HG02642 (cell line): ENCODE measurements around the gene PHF21A.
"Not testable (repeated sequence)": the region's sequence is repeated elsewhere in the genome, so short reads cannot be mapped to it uniquely, and the experiment has no call there.

Source experiments
- ATAC-seq: cut with Tn5 transposase; IDR thresholded peaks from one replicate; pipeline ENCODE4 v1.9.1; 2021; ENCODE audit warnings: mild to moderate bottlenecking; ENCODE audit not compliant: unreplicated experiment, poor library complexity

The PHF21A gene

DNA sequence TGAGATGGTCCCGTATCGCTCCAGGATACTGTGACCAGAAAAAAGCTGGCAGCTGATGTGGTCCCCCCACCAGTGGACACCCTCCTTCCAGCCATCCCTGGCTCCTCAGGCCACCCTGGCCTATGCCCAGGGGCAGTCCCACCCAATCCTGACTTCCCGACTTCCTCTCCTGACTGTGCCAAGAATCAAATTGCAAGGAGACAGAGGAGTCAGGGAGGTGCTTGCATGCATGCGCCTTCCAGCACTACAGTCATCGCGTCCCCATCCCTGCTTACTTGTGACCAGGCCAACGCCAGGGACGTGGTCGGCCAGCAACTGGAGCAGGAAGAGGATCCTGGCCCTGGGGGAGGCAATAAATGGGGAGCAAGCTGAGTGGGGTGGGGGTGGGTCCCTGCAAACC lies 210.6 kb downstream of the PHF21A start:
- no peak for ATAC-seq

DNA sequence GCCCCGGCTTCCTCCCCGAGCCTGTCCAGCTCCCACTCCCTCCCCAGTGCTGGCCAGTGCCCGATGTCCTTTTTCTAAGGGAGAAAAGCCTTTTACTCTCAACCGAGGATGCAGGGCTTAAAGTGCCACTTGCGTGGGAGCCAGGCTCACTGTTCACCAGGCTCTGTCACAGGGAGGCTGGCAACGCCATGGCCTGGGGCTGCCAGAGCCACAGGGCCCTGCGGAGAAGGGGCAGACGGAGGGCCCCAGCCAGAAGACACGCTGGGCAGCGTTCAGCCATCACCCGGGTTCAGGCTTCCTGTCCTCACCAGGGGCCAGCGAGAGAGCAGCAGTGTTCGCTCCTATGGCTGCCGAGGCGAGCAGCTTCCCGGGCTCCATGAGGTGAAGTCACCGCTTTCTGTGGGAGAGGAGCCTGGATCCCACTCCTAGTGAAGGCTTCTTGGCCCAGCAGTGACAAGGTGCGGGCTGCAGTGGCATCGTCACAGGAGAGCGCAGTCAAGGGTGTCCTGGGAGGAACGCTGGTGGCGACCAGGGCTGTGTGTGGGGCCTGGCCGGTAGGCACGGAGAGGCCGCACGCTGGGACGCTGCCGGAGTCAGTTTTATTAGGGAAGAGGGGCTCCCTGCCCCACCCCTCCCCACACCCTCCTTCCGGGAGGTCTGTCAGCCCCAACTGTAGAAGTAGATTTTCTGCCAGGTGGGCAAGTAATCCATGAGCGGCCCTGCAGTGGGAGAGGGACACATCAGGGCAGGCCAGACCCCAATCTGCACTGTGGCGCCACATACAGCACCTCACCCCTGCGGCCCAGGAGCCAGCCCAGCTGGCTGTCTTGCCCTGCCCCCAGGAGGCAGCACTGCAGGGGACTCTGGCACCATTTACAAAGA lies 211.4 kb downstream of the PHF21A start:
- no peak for ATAC-seq

DNA sequence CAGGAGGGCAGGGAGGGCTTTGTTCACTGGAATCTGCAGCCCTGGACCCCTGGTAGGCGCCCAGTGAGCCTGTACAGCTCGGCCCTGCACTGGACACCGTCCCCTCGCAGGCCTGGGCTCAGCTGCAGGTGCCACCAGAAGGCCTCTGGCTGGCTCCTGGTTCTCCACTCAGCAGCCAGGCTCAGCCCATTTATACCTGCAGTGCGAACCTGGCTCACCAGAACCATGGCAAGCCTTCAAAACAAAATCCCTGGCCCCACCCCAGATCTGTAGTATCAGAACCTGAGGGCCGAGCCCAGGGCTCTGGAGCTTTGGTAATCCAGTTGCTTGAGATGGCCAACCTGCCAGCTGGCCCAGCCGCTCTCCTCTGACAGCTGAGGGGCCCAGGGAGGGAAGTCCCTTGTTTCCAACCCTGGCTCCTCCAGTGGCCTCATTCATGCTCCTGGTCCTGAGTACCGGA lies 213.3 kb downstream of the PHF21A start:
- no peak for ATAC-seq

DNA sequence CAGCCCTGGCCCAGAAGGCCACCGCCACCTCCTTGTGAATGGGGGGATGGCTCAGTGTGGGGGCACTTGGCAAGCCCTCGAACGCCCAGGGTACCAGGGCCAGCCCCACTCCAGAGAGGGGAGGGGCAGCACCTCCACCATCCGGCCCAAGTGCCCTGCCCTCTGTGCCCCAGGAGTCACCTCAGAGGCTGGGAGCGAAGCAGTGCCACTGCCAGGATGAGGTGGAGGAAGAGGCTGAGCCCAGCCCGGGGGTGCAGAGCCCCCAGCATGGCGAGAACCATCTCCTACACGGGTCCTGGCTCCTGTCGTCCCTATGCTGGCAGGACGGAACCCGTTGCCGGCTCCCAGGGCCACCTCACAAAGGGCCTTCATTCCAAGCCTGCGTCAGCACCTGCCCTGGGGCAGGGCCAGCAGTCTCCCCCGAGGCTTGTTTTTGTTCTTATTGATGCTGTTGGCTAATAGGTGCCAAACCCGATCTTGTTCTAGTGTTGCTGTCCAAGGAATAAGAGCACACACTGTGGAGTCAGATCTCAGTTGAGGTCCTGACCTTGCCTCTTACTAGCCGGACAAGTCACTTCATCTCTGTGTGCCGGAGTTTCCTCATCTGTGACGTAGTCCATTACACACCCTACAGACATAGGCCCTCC lies 214.2 kb downstream of the PHF21A start, which contains the start of gene FREY1:
Gene FREY1 (minus strand): TSS at position 307 of the 647 bp plus-strand sequence. CDS start 26 bp downstream, at position 281.
- ATAC-seq: no peak

DNA sequence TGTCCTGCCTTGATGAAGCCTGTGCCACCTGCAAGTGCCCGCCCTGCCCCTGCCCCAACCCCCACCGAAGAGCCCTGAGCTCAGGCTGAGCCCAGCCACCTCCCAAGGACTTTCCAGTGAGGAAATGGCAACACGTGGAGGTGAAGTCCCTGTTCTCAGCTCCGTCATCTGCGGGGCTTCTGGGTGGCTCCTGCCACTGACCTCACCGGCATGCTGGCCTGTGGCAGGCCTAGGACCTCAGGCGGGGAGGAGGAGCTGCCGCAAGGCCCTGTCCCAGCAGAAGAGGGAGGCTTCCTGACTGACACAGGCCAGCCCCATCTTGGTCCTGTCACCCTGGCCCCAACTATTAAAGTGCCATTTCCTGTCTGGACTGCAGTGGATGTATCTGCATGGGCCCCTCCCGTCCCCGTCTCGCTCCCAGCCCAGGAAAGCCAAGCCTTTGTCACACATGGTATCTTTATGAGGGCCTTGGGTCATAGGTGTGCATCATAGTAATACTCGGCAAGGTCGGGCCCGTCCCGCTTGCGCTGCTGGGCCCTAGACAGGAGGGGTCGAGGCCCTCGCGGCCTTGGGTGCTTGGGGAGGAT lies 215.1 kb downstream of the PHF21A start:
- no peak for ATAC-seq

DNA sequence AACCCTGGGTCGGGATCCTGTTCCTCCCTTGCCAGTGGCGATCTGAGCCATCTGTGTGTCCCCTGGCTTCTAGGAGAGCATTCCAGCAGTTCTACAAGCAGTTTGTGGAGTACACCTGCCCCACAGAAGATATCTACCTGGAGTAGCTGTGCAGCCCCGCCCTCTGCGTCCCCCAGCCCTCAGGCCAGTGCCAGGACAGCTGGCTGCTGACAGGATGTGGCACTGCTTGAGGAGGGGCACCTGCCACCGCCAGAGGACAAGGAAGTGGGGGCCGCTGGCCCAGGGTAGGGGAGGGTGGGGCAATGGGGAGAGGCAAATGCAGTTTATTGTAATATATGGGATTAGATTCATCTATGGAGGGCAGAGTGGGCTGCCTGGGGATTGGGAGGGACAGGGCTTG lies 215.7 kb downstream of the PHF21A start:
- not testable (repeated sequence) for ATAC-seq

DNA sequence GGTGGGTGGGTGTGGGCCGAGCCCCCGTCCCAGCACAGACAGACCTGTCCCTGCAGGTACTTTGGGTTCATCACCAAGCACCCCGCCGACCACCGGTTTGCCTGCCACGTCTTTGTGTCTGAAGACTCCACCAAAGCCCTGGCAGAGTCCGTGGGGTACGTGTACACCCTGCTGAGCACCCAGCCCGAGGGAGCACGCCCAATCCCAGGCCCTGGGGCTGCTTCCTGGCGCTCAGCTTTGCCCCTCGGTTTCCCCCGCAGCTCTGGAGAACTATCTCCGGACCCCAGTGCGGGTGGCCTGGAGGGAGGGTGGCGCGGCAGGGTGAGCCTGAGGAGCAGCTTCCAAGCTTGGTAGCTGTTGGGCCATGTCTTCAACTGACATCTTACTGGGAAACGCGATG lies 216.2 kb downstream of the PHF21A start:
- no peak for ATAC-seq

DNA sequence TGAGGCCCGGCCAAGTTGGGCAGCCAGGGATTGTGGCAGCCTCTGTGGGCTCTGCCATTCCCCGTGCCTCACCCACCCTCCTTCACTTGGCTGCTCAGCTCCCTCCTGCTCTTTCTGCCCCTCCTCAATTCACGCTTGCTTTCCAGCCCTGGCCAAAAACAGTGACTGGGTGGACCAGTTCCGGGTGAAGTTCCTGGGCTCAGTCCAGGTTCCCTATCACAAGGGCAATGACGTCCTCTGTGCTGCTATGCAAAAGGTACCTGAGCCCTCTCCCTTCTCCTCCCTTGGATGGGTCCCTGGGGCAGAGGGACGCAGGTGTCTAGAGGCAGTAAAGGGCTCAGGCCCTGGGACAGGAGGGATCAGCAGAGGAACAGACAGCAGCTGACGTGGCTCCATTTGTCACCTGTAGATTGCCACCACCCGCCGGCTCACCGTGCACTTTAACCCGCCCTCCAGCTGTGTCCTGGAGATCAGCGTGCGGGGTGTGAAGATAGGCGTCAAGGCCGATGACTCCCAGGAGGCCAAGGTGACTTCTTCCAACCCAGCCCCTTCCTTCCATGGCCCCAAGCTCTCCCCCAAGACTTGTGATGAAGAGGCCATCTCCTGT lies 216.8 kb downstream of the PHF21A start:
- no peak for ATAC-seq

DNA sequence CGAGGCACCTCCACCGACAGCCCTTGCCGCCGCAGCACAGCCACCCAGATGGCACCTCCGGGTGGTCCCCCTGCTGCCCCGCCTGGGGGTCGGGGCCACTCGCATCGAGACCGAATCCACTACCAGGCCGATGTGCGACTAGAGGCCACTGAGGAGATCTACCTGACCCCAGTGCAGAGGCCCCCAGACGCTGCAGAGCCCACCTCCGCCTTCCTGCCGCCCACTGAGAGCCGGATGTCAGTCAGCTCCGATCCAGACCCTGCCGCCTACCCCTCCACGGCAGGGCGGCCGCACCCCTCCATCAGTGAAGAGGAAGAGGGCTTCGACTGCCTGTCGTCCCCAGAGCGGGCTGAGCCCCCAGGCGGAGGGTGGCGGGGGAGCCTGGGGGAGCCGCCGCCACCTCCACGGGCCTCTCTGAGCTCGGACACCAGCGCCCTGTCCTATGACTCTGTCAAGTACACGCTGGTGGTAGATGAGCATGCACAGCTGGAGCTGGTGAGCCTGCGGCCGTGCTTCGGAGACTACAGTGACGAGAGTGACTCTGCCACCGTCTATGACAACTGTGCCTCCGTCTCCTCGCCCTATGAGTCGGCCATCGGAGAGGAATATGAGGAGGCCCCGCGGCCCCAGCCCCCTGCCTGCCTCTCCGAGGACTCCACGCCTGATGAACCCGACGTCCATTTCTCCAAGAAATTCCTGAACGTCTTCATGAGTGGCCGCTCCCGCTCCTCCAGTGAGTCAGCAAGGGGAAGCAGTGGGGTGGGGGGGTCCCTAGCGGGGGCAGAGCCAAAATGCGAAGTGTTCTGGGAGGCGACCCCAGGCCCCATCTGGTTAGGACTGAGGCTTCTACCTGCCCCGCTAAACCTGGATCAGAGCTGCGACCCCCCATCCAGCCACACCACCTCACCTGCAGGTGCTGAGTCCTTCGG lies 218.5 kb downstream of the PHF21A start:
- ATAC-seq: no peak

DNA sequence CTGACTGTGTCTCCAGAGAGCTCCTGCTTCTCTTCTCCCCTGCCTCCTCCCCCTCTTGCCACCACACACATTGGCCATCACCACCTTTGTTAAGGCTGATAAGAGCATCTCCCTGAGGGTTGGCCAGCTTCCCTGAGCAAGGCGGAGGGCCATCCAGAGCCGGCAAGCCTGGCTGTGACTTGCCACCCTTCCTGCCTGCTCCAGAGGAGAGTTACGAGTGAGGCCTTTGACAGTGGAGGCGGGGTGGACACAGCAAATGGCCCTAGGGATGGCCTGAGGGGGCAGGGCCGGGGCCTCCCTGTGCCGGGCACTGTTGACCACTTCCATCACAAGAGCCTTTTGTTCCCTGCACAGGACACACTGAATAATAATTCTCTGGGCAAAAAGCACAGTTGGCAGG lies 219.6 kb downstream of the PHF21A start:
- ATAC-seq: no peak

DNA sequence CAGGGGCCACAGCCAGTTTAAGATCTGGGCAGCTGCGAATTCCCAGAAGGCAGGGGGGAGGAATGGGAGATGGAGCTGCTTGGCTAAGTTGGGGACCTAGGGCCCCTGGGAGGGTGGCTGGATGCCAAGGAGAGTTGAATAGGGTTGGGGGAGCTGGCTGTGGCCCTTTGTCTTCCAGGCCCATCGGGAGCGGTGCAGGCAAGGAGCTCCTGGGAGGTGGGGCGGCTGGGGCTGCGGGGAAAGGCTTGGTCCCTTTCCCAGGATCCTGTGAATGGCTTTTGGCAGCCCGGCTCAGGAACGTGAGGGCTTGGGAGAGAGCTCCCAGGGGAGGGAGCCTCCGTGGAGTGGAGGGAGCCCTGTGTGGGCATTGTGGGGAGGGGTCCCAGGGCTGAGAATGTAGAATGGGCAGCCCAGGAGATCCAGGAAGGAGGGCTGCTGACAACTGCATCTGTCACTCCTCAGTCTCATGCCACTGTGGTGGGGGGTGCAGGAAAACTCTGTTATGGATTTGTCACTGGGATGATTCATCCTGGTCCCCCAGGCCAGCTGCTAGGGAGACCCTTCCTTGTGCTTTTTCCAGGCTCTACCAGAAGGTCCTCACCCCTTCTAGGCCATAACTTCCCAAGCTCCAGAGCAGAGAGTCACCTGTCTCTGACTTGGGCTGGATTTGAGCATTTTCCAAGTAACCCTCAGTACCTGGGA lies 220.2 kb downstream of the PHF21A start:
- ATAC-seq: no peak

DNA sequence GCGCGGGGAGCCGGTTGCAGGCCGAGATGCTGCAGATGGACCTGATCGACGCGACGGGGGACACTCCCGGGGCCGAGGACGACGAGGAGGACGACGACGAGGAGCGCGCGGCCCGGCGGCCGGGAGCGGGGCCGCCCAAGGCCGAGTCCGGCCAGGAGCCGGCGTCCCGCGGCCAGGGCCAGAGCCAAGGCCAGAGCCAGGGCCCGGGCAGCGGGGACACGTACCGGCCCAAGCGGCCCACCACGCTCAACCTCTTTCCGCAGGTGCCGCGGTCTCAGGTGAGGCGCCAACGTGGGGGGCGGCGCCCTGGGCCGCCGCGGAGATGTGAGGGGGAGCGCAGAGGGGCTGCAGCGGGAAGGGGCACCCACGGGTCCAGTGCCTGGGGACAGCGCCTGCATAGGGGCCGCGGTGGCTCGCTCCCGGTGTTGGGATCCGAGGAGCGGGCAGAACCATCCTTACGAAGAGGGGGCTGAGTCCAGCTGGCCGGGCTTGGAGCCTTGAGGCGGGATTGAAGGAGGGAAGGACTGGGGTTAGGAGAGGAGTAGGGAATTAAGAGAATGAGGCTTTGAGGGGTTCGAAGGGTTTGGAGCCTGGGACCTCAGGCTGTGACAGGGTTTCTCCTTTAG lies 221.0 kb downstream of the PHF21A start:
- ATAC-seq: peak; percentile 10

DNA sequence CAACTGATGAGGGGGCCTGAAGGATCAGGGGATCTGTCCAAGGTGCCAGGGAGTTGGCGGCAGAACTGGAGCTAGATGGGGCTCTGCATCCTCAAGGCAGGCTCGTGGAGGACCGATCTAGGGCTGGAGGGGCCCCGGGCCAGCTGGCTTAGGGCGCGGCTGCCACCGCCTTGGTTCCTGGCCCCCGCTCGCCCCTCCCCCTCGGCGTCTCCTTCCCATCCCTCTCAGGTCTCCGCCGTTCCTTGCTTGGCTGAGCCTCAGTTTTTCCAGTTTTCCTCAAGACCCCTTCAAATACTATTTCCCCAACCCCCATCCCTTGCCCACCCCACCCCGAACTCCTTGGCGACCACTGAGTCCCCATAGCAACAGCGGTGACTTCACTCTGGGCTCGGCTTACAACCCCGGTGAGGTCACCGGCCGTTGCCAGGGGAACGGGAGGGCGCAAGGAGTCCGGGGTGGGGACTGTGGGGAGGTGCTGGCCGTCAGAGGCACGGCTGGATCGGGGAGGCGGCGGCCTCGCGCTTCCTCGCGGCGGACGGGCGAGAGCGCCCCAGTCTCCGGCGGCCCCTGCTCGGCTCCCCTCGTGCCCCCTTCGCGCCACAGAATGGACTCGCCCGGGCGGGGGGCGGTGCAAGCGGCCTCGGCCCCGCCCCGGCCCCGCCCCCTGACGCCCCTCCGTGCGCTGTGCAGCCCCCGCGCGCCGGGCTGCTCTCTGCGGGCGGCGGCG lies 221.6 kb downstream of the PHF21A start:
- ATAC-seq: peak; percentile 68

DNA sequence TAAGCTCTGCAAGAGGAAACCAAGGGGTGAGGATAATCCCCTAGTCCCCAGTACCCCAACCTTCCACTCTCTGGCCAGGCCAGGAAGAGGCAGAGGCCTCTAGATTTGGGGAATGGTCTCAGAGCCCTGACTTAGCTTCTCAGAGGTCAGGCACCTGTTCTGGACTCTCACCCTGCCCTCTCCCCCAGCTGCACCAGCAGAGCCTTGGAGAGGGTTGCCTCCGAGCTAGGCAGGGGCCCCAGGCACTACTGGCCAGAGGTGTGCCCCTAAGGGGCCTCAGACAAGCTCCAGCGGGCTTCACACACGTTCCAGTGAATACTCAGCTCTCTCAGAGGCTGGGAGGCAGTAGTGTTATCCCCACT lies 222.2 kb downstream of the PHF21A start:
- ATAC-seq: no peak

DNA sequence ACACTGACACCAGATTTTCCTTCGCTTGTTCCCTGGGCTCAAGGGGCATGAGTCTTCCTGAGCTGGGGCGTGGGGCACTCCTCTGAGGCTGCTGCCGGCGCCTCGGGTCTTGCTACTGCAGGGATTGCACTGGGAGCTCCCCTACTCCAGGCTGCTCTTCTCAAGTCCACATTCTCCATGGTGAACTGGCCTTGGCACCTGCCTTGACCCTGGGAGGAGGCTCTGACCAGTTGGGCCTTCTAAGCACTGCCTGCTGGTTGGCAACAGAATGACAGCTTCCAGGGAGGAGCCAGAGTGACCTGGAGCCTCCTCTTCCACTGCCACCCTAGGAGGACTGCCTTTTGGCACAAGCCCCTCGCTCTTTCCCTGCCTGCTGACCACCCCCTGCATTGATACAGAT lies 223.7 kb downstream of the PHF21A start:
- no peak for ATAC-seq

DNA sequence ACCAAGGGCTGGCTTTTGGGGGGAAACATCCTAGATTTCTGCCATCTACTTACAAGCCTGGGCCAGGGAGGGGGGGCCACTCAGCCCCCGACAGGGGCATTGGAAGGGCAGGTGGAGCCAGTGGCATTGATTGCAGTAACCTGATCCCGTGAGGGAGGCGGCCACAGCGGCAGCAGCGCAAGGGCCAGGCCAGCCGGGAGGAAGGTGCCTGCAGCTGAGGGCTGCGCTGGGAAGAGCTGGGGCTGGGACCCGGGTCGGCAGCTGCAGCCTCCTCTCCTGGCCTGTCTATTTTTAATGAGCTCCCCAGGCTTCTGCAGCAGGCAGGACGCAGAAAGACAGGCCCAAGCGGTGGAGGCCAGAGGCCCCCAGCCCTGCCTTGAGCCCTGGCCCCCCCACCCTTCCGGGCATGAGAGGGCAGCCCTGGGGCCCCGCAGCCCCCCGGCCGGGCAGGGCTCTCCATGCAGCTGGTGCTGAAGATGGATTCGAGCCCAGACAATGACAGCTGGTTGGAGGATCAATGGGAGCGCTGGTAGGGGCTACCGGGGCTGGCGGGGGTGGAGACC lies 224.8 kb downstream of the PHF21A start:
- ATAC-seq: no peak

DNA sequence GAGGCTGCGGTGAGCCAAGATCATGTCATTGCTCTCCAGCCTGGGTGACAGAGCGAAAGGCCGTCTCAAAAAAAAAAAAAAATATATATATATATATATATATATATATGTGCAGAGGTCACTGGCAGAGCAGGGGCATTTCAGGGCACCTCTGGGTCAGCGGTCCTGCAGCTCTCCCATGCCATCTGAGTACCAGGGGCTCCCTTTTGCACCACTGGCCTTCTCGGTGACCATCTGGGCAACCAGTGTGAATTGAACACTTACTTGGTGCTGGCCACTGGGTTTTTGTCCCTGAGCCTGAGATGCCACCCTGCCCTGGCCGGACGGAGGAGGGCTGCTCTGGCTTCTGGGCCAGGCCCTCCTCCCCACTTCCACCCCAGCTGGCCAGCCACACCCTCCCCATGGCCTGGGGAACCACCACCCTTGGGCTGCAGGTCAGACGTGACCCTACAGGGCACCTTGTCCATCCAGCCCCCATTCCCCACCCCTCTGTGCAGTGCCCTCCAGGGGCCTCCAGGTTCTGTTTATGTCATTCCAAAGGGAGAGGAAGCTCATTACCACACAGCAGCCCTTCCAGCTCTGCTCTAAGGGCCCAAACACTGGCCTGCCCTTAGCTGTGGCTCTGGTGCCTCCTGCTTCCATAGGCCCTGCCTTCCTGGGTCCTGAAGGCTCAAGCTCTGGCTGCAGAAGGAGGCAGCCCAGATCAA lies 225.5 kb downstream of the PHF21A start:
- no peak for ATAC-seq
